ENCODE results near the gene ARMC9. TPM values are rescaled to one million over a fixed set of nuclear protein-coding genes. Genes with fewer than 3 reads are reported as not detected.

ARMC9 gene
- total and polyA plus RNA-seq, 2 of the 13 experiments (the other 11 are each of a cell fraction or from before 2014, with no cell fraction given) = 9.1 to 12.8 TPM

- no peak for TF ChIP-seq DMTF1 (CRISPR knock-in tag; IDR thresholded peaks at IDR 0.05)
- TF ChIP-seq TFAP4 (IDR thresholded peaks at IDR 0.05; ENCODE audit: borderline replicate concordance, low read depth) = peak; percentile 100
- TF ChIP-seq PHB2 (IDR thresholded peaks at IDR 0.05; ENCODE audit: partially characterized antibody) = no peak
- no peak for TF ChIP-seq ZNF343 (CRISPR knock-in tag; IDR thresholded peaks at IDR 0.05)
- TF ChIP-seq, protein P1, sequence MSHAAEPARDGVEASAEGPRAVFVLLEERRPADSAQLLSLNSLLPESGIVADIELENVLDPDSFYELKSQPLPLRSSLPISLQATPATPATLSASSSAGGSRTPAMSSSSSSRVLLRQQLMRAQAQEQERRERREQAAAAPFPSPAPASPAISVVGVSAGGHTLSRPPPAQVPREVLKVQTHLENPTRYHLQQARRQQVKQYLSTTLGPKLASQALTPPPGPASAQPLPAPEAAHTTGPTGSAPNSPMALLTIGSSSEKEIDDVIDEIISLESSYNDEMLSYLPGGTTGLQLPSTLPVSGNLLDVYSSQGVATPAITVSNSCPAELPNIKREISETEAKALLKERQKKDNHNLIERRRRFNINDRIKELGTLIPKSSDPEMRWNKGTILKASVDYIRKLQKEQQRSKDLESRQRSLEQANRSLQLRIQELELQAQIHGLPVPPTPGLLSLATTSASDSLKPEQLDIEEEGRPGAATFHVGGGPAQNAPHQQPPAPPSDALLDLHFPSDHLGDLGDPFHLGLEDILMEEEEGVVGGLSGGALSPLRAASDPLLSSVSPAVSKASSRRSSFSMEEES (CRISPR knock-in tag; IDR thresholded peaks at IDR 0.05) = peak; percentile 97
- TF ChIP-seq ETS1 (CRISPR knock-in tag; IDR thresholded peaks at IDR 0.05) = no peak
- TF ChIP-seq RBM22 (optimal IDR thresholded peaks at IDR 0.05; ENCODE audit: low read length) = no peak
- TF ChIP-seq AGO1 (IDR thresholded peaks at IDR 0.05; ENCODE audit: low read depth, low read length, poor library complexity, severe bottlenecking) = no peak
- 0 out of 2 replicates have a peak, but pooled peaks have one; percentile 63 for TF ChIP-seq ZNF224 (CRISPR knock-in tag; IDR thresholded peaks at IDR 0.05)
- TF ChIP-seq HMG20B (CRISPR knock-in tag; conservative IDR thresholded peaks at IDR 0.05) = no peak
- peak; percentile 33; the same call in 1 of the 2 replicates for TF ChIP-seq THAP11 (CRISPR knock-in tag; IDR thresholded peaks at IDR 0.05)
- 0 out of 2 replicates have a peak, but pooled peaks have one; percentile 37 for TF ChIP-seq RAD21 (CRISPR knock-in tag; IDR thresholded peaks at IDR 0.05)
- TF ChIP-seq ZNF512 (CRISPR knock-in tag; IDR thresholded peaks at IDR 0.05) = no peak
- TF ChIP-seq KLF13 (CRISPR knock-in tag; IDR thresholded peaks at IDR 0.05) = no peak
- peak; percentile 68 for TF ChIP-seq ZNF264 (CRISPR knock-in tag; IDR thresholded peaks at IDR 0.05)
- TF ChIP-seq, protein P2, sequence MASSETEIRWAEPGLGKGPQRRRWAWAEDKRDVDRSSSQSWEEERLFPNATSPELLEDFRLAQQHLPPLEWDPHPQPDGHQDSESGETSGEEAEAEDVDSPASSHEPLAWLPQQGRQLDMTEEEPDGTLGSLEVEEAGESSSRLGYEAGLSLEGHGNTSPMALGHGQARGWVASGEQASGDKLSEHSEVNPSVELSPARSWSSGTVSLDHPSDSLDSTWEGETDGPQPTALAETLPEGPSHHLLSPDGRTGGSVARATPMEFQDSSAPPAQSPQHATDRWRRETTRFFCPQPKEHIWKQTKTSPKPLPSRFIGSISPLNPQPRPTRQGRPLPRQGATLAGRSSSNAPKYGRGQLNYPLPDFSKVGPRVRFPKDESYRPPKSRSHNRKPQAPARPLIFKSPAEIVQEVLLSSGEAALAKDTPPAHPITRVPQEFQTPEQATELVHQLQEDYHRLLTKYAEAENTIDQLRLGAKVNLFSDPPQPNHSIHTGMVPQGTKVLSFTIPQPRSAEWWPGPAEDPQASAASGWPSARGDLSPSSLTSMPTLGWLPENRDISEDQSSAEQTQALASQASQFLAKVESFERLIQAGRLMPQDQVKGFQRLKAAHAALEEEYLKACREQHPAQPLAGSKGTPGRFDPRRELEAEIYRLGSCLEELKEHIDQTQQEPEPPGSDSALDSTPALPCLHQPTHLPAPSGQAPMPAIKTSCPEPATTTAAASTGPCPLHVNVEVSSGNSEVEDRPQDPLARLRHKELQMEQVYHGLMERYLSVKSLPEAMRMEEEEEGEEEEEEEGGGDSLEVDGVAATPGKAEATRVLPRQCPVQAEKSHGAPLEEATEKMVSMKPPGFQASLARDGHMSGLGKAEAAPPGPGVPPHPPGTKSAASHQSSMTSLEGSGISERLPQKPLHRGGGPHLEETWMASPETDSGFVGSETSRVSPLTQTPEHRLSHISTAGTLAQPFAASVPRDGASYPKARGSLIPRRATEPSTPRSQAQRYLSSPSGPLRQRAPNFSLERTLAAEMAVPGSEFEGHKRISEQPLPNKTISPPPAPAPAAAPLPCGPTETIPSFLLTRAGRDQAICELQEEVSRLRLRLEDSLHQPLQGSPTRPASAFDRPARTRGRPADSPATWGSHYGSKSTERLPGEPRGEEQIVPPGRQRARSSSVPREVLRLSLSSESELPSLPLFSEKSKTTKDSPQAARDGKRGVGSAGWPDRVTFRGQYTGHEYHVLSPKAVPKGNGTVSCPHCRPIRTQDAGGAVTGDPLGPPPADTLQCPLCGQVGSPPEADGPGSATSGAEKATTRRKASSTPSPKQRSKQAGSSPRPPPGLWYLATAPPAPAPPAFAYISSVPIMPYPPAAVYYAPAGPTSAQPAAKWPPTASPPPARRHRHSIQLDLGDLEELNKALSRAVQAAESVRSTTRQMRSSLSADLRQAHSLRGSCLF (CRISPR knock-in tag; IDR thresholded peaks at IDR 0.05; ENCODE audit: borderline replicate concordance) = no peak
Observed at GRCh38 chr2:231187736-231188505, 10.5 kb upstream of the ARMC9 start (continued).

All from HepG2 (cell line).